GM19438 (cell line): ENCODE results near the gene EIF3D.

Experiments
- ATAC-seq: cut with Tn5 transposase; IDR thresholded peaks from one replicate; pipeline ENCODE4 v1.9.1; 2021; ENCODE audit warnings: low read depth; ENCODE audit not compliant: unreplicated experiment

EIF3D gene

DNA sequence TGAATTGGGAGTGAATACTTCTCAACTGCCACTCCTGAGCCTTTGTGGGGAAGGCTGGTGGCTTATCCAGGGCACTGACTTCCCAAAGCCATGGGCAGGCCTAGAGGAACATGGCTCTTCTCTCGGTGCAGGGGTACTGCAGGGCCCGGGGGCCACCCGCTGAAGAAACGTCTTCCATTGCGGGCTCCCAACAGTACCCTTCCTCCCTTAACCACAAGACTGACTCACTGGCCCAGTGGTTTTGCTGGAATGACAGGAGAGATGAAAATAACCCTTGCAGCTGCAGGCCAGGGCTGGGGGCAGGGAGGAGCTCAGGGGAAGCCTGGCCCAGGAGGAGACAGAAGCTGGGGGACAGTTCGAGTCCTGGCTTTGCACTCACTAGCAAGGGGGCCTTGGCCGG, 61.0 kb downstream of the EIF3D start:
- no peak for ATAC-seq

DNA sequence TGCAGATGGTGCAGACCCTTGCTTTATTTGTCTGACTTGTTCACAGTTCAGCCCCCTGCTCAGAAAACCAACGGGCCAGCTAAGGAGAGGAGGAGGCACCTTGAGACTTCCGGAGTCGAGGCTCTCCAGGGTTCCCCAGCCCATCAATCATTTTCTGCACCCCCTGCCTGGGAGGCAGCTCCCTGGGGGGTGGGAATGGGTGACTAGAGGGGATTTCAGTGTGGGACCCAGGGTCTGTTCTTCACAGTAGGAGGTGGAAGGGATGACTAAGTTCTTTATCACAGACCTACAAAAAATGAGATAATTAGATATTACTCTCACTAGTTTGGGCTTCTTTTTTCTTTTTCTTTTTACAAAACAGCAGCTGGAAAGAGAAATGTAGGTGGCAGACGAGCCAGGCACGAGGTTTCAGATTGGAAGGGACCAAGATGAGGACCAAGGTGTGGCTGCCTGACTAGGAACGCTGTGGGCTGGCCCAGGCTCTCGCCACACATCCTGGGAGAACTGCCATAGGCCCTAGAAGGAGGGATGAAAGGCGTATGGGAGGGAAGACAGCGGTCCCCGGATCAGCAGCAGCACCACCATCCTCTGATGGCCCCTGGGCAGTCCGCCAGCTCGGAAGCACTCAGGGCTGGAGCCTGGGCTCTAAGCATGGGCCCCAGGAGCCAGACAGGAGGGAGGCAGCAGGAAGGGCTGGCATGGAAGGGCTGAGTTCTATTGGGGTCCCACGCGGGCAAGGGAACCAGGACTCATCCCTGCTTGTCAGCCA, 61.7 kb downstream of the EIF3D start:
- no peak for ATAC-seq

DNA sequence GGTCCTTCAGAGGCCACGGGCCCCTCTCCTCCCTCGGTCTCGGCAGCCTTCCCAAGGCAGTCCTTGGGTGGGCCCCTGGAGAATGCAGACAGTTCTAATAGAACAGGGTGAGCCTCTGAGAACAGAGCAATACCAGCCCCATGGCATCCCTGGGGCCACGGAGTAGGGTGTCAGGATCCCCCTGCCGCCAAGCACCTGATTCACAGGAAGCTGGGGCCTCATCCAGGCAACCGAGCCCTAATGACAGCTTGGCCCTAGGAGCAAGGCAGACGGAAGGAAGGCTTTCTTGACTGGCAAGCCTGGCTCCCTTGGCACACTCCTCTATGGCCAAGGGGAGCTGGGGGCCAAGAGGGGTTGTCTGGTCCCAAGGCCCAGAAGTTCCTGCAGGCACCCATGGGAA, 62.7 kb downstream of the EIF3D start:
- no peak for ATAC-seq

DNA sequence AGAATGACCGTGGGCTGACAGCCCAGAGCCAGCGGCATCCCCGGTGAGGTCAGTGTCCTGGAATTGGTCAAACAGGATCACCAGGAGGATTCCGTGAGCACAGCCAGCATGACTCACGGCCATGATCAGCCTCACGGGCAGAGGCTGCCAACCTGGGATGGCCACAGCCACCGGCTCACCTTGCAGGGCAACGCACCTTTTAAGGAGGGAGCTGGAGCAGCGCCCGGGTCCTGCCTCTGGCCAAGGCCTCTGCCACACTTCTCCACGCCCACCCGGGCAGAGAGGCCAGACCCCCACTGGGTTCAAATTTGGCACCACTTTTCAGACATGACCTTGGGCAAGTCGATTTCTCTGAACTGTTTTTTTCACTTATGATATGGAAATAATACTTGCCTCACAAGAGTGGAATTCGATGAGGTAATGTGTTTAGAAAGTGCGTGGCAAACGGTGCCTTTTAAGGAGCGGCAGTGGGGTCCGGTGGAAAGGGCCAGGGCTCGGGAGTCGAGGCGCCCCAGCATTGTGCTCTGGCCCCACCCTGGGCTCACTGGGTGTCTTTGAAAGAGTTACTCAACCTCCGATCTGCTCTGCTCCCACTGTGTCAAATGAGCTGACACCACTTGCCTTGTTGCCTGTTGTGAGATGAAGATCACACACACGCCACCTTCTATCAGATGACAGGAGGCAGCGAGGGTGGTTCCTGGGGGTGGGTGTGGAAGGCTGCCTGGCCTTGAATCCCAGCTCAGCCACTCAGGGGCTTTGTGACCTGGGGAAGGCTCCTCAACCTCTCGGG, 63.5 kb downstream of the EIF3D start:
- no peak for ATAC-seq

DNA sequence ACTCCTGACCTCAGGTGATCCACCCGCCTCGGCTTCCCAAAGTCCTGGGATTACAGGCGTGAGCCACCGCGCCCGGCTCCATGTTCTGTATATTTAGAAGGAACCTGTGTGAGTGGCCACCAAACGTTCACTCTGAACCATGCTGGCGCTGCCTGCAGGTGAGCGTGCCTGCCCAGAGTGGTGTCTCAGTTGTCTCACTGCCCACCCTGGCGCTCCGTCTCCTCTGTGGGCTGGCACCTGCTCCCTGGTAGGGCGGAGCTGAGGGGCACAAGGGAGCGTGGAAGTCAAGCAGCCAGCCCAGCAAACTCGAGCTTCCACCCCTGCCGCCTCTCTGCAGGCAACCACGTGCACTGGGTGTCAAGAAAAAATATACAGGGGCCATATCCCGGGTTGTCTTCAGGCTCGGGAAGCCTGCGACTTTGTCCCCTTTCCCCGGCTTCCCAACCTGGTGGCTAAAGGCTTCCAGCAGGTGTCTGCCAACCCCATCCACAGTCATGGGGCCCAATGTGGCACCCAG, 64.2 kb downstream of the EIF3D start:
- ATAC-seq: no peak

DNA sequence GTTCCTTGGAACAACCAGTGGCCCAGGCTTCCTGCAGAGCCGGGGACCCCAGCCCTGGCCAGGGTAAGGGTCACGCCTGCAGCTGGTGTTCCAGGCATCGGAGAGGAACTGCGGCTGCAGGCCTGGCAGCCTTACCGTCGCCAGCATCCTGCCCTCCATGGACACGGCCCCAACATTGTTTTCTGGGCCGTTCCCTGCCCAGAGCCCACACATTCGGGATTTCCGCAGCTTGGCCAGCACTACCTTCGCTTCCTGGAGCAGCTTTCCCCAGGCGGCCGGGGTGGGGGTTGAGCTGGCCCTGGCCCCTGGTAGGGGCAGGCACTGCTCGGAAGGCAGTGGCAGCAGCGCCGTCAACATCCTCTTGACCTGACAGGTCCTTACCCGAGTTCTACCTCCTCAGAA, 65.2 kb downstream of the EIF3D start:
- no peak for ATAC-seq

DNA sequence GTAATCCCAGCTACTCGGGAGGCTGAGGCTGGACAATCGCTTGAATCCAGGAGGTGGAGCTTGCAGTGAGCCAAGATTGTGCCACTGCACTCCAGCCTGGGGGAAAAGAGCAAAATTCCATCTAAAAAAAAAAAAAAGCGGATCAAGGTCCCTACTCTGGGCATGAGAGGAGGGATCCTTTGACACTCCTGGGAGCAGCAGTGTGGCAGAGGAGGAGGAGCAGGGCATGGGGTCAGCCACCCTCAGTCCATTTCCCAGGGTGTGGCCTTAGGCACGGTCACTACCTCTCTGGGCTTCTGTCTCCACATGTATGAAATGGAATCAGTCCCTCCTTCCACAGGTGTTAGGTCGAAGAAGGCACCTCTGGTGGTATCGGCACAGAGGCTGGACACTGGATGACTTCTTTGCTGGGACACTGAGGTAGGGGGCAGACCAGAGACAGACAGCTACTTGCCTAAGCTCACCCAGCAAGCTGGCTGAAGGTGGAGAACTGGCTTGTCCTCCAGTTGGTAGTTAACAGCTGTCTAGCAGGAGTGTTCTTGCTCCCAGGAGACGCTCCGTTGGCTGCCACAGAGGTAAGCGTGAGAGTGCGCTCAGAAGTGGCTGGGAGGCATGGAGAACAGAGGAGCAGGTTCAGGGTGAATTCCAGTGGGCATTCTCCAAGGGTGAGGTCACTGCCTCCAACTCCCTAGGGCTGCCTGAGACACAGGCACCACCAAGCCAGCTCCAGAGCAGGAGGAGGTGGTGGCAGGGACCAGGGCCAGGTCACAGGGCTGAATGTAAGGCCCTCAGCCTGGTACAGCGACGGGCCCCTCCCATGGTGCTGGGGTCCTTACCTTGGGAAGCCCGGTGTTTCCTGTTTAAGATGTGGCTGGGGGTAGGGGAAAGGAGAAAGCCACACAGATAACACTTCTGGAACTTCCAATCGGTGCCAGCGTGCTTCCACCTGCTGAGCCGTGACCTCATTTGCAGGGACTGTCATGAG, 67.0 kb downstream of the EIF3D start:
- no peak for ATAC-seq
